HG02870 (cell line): ENCODE measurements around the gene ULBP1.
"Not testable (repeated sequence)": the region's sequence is repeated elsewhere in the genome, so short reads cannot be mapped to it uniquely, and the experiment has no call there.

Experiments
- ATAC-seq: cut with Tn5 transposase; IDR thresholded peaks from one replicate; pipeline ENCODE4 v1.9.1; 2021; ENCODE audit warnings: mild to moderate bottlenecking, moderate library complexity; ENCODE audit not compliant: unreplicated experiment

The ULBP1 gene

GRCh38 chr6:149951096-149951495 is 12.6 kb upstream of the ULBP1 start:
- ATAC-seq, result no peak

GRCh38 chr6:149951626-149952025 is 12.1 kb upstream of the ULBP1 start:
- no peak for ATAC-seq

- not testable (repeated sequence) for ATAC-seq
Measured at GRCh38 chr6:149953390-149953789, 10.4 kb upstream of the ULBP1 start.

- ATAC-seq, result not testable (repeated sequence)
Measured at GRCh38 chr6:149953934-149954327, 9.8 kb upstream of the ULBP1 start.

- not testable (repeated sequence) for ATAC-seq
Measured at GRCh38 chr6:149954328-149954983, 9.3 kb upstream of the ULBP1 start.

GRCh38 chr6:149954984-149955653 is 8.6 kb upstream of the ULBP1 start:
- not testable (repeated sequence) for ATAC-seq

GRCh38 chr6:149955654-149956317 is 8.0 kb upstream of the ULBP1 start:
- not testable (repeated sequence) for ATAC-seq

- ATAC-seq, result not testable (repeated sequence)
Measured at GRCh38 chr6:149958124-149958523, 5.6 kb upstream of the ULBP1 start.

GRCh38 chr6:149959806-149960205 is 3.9 kb upstream of the ULBP1 start:
- ATAC-seq, result not testable (repeated sequence)

GRCh38 chr6:149960488-149960887 is 3.3 kb upstream of the ULBP1 start:
- ATAC-seq, result no peak

- no peak for ATAC-seq
Measured at GRCh38 chr6:149961728-149962425, 1.9 kb upstream of the ULBP1 start.

GRCh38 chr6:149962461-149963211 is 1.1 kb upstream of the ULBP1 start:
- no peak for ATAC-seq

GRCh38 chr6:149963212-149963461 is 606 bp upstream of the ULBP1 start:
- no peak for ATAC-seq

- no peak for ATAC-seq
Measured at GRCh38 chr6:149964308-149965193, 808 bp downstream of the ULBP1 start.

GRCh38 chr6:149965194-149966020 is 1.7 kb downstream of the ULBP1 start:
- ATAC-seq, result no peak

GRCh38 chr6:149966319-149966718 is 2.6 kb downstream of the ULBP1 start:
- not testable (repeated sequence) for ATAC-seq

- no peak for ATAC-seq
Measured at GRCh38 chr6:149967591-149967990, 3.8 kb downstream of the ULBP1 start.

GRCh38 chr6:149967999-149968398 is 4.3 kb downstream of the ULBP1 start:
- ATAC-seq, result not testable (repeated sequence)

- not testable (repeated sequence) for ATAC-seq
Measured at GRCh38 chr6:149968909-149969308, 5.2 kb downstream of the ULBP1 start.
